CD4-positive, alpha-beta T cell treated with Interleukin-1 beta for 1 hour (primary cell): ENCODE data around the gene FFAR4.

Experiments
- DNase-seq, 2 donors: peaks; one replicate each; pipeline ENCODE4 v3.0.0-alpha.2; 2020 to 2022

The FFAR4 gene

DNA sequence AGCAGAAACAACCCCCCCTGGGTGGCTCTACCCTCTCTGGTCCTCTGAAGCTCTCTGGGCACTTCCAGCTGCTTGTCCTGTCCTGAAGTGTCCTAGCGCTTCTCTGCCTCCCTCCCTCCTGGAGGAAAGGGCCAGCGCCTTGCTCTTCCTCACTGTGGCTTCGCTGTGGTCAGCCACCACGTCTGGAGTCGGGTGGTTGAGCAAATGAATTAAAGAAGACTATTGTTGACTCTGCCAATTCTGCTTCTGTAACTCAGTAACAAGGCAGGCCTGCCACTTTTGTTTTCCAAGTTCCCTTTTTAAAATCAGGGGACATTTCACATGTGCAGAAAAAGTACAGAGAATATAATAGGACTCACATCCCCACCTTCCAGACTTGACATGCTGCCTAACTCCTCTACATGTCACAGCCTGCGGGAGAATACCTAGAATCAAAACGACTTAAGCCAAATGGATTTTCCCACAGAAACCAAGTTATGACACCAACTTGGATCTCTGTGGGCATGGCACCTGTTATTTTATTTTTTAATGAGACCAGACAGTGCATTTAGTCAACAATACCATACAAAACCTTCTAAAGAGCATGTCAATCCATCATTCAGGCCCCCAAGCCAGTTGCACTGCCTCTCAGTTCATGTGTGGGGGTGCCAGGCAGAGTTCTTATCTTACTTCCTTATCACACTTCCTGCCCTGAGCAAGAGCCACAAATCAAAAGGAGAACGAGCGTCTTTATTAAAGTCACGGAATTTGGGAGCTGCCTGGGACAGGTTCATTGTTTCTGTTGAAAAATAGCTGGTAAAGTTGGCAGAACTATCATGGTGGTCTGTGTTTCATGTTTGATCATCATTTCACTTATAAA is 6.8 kb downstream of the FFAR4 start:
- no peak for DNase-seq

DNA sequence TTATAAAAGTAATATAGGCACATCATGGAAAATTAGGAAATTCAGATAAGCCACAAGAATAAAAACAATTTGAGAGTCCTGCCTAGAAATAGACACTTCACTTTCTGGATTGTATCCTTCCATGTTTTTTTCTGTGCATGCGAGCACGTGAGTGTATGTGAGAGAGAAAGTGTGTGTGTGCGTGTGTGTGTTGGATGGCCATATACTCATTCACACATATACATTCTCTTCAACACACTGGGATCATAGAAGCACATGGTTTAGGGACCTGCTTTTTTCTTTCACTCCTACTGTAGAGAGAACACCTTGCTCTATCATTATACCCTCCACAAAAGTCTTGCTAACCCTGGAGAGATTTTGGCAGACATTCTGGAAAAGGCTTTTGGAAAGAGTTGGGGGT is 7.5 kb downstream of the FFAR4 start:
- no peak for DNase-seq

DNA sequence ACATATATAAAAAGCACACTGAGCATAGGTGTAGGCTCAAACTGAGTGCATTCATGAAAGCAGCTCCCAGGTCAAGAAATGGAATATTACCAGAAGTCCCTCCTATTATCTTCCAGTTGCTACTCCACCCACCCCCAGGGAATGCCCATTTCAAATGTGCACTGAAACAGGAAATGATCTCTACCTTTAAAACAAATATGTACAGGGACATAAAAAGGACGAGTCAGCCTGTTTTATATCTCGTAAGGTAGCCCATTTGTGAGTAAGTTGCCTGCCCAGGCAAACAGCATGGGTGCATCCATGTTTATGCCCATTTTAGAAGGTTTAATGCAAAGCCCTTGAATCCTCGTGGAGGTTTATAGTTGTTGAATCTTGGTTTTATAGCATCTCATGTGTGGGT is 10.4 kb downstream of the FFAR4 start:
- no peak for DNase-seq

GRCh38 chr10:93577565-93577964 is 11.1 kb downstream of the FFAR4 start:
- no peak for DNase-seq

- DNase-seq = no peak
These were observed 12.6 kb downstream of the FFAR4 start for GRCh38 chr10:93579089-93579488.

DNA sequence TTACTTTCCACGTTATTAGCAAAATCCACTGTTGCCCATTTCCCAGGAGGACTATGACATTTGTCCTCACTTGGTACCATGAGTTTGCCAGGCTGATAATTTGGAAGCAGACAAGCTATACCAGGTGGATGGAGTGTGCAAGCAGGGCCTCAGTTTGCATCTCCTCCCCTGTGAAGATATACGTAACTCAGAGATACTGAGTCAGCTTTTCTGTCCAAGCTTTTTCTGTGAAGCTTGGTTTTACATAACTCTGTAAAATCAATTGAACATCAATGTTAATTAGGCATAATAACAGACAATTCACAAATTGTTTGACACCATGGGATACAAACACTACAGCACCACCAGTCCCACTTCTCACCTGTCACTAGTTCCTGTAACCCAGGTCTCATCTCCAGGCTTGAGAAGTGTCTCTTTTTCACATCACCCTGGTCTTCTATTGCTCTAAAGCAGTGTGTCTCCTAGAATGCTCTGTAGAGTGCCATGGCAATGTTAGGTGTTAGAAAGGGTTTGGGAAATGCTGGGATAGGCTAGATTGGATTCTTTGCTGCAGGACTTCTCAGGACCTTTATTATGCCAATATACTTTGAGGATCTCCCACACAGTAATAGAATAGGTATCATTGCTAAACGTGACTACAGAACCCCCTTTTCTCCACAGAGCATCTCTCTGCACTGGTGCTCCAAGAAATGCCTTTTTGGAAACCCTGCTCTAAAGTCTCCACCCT is 13.7 kb downstream of the FFAR4 start:
- no peak for DNase-seq

DNA sequence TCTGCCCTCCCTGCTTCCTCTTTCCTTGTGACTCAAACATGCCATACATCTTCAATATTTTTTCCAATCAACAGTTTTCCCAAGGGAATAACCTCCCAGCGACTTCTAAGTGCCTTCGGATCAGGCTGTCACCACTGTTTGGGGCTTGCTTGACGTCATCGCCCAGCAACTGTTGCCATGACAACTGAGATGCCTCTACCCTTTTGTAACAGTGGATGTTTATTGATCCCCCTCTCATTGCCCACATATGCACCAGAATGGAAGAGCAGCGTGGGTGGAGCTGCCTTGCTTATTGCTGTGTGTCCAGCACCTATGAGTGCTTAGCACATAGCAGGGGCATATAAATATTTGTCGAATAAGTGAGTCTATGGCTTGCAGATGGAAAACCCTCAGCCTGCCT is 14.4 kb downstream of the FFAR4 start:
- DNase-seq = no peak

DNA sequence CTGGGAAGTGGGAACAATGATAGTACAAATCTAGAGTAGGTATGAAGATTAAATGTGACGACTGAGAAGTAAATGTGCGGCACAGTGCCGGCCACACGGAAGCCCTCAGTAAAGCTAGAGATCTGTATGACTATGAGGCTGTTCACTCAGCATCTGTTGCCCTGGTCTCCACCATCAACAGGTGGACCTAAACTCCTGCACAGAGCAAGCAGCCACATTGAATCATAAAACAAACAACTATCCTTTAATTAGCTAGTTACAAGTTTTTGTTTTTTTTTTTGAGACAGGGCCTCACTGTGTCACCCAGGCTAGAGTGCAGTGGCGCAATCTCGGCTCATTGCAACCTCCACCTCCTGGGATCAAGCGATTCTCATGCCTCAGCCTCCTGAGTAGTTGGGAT is 18.0 kb downstream of the FFAR4 start:
- DNase-seq = no peak

GRCh38 chr10:93589648-93590562 is 23.4 kb downstream of the FFAR4 start:
- no peak for DNase-seq

DNA sequence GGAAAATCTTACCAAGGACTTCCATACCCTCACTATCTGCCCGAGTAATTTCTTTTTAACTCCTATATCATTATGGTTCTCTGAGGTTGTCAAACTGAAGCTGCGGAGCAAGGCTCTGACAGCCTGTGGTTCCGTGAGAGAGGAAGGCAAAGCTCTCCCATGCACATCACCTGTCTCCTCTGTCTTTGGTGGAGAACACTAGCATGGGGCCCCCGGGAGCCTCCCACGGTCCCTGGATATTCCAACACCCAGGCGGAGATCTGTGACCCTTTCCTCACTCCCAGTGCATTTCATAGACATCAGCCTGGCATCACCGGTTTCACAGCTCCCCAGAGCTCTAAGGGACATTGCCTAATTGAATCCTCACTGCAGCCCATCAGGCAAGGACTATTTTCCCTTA is 24.2 kb downstream of the FFAR4 start:
- no peak for DNase-seq

- DNase-seq = no peak
These were observed 24.8 kb downstream of the FFAR4 start for GRCh38 chr10:93591065-93591808.

DNA sequence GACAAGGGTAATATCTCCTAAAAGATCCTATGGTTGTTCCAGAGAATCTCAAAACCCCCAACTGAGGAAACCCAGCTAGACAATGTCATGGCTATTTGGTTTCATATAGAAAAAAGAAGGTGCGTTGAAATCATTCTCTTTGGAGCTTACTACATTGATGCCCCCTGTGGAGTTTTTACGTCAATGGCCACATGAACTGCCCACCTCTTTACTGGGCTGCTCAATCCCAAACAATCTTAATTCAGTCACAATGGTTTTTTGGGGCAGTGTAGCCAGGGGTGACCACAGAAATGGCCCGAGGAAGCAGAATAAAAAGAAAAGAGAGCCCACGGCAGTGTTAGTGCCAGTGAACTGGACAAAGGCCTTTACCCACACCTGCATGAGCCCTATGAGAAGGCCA is 26.8 kb downstream of the FFAR4 start:
- DNase-seq = no peak

DNA sequence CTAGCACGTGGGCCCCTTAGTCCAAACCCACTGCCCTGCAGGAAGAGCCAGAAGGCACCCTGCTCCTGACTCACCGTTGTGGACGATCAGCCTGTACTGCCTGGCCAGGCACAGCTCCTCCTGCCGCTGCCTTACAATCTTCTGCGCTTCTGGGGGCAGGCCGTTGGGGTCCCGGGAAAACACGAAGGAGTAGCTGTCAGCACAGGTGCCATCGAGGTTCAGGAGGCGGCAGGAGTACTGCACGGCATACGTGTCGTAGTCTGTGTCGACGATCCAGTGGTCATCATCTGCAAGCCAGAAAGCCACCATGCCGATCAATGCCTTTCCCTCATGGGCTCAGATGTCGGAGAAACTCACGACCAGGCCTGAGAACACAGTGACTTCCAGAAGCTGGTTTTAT is 27.3 kb downstream of the FFAR4 start:
- DNase-seq = no peak

- no peak for DNase-seq
These were observed 28.1 kb downstream of the FFAR4 start for GRCh38 chr10:93594518-93594917.

GRCh38 chr10:93595378-93596161 is 29.1 kb downstream of the FFAR4 start:
- DNase-seq = no peak

DNA sequence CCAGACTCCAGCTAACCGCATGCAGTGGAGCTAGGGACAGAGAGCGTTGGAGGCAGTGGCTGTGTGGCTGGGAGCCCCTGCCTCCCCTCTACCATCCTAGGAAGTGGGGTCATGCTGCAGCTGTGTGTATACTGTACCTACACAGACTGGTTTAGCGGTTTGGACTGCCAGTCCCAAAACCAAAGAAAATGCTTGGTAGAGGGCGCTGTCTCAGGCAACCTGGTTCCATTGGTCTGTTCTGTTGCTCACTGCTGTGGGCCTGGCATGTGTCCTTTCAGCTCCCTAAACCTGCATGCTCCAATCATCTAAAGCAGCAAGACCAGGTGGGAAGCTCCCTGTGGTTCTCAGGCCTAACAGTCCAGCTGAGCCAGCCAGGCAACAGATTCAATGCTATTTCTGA is 30.1 kb downstream of the FFAR4 start:
- DNase-seq = no peak

- DNase-seq = no peak
These were observed 30.7 kb downstream of the FFAR4 start for GRCh38 chr10:93597075-93597599.

- DNase-seq = no peak
These were observed 31.7 kb downstream of the FFAR4 start for GRCh38 chr10:93598157-93598556.

- no peak for DNase-seq
These were observed 32.9 kb downstream of the FFAR4 start for GRCh38 chr10:93599335-93599734.

DNA sequence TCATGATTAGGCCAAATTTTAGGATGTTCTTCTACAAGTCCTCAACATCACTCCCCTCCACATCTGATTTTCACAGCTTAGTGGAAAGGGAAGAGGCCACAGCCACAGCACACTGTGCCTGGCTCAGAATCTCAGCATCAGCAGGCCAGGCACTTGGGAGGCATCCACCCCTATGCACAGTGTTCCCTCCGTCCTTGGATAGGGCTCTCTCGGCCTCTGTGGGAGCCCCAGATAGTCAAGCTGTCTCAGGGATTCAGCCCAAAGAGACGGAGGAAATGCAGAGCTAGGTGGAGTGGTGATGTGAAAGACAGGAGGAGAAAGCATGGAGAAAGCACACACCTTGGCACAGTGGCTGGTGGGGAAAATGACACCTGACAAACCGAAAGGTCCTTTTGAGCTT is 33.3 kb downstream of the FFAR4 start:
- DNase-seq = no peak

DNA sequence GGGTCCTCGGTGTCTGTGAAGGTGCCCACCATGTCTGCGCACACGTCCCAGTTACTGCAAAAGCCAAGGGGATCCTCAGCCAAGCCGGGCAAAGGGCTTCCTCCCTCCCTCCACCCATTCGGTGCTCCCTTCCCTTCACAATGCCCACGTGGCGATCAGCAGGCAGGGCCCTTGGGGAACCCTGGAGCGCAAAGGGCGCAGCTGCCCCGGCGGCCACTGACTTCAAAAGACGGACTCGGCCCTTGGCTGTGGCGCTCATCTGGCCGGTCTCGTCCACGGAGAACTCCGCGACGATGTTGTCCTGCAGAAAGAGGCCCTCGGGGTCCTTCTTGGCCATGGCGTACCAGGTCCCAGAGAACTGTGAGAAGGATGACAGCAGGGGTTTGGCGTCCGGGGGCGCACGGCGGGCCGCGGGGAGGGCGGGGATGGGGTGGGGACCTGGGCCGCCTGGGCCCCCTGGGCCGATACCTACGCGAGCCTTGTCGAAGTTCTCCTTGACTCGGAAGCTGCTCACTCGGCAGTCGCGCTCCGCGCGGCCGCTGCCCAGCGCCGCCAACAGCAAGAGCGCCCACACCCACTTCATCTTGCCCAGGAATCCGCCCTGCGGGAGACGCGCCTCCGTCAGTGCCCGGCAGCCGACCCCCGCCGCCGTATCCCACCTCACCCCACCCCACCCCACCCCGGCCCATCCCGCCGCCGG is 34.1 kb downstream of the FFAR4 start:
- DNase-seq = no peak
